Bronchial epithelial cell (primary cell): ENCODE results near the gene NUDT4. TPM values are rescaled to one million over a fixed set of nuclear protein-coding genes. Genes with fewer than 3 reads are reported as not detected.

Source experiments
- DNase-seq: peaks from one replicate; pipeline ENCODE4 v3.0.0-alpha.2; 2010; ENCODE audit warnings: low read depth
- FAIRE-seq: peaks from 2 replicates; lab custom pipeline; 2011; peaks lifted over from hg19 to GRCh38; lab: Jason Lieb, UNC
- H3K27me3 ChIP-seq: 2 replicates; pipeline ENCODE4 v1.5.1; 2011; ENCODE audit warnings: low read length; ENCODE audit not compliant: control insufficient read depth, insufficient read depth
- H3K36me3 ChIP-seq: 2 replicates; pipeline ENCODE4 v1.5.1; 2011; ENCODE audit warnings: low read length; ENCODE audit not compliant: control insufficient read depth, insufficient read depth
- H3K4me3 ChIP-seq: 2 replicates; pipeline ENCODE4 v1.5.1; 2011; ENCODE audit warnings: mild to moderate bottlenecking, low read depth, low read length, control low read depth
- CTCF ChIP-seq: IDR thresholded peaks from 2 replicates; pipeline ENCODE4 v1.5.1; 2011; ENCODE audit warnings: mild to moderate bottlenecking, moderate library complexity, low read length, control low read depth, inconsistent platforms; ENCODE audit not compliant: insufficient read depth, severe bottlenecking
- total RNA-seq: library from RNA; depleted of rRNA; stranded (reverse); fragments of >200 nt; gene quantifications from 2 replicates; pipeline ENCODE4 v1.2.1, GENCODE V29; 2014

The NUDT4 gene
- total RNA-seq, 1 donor from 2014 or later, result 34.2 TPM

- TF ChIP-seq CTCF, result no peak
- no peaks in the 10 kb centered on the region for H3K27me3 ChIP-seq
- DNase-seq (no peak), FAIRE-seq (no peak)
- no peaks in the 10 kb centered on the region for H3K36me3 ChIP-seq
- H3K4me3 ChIP-seq, result no peak overlapping the region
These were observed 26.0 kb upstream of the NUDT4 start for GRCh38 chr12:93351726-93352125.

GRCh38 chr12:93352321-93352720 lies 25.4 kb upstream of the NUDT4 start:
- Histone ChIP-seq H3K27me3 (no peaks in the 10 kb centered on the region), H3K4me3 (no peak overlapping the region), H3K36me3 (no peaks in the 10 kb centered on the region)
- no peak for DNase-seq
- no peak for FAIRE-seq
- TF ChIP-seq CTCF, result no peak

- FAIRE-seq (no peak), DNase-seq (no peak)
- Histone ChIP-seq H3K27me3 (no peaks in the 10 kb centered on the region), H3K36me3 (no peaks in the 10 kb centered on the region), H3K4me3 (no peak overlapping the region)
- TF ChIP-seq CTCF, result no peak
These were observed 21.5 kb upstream of the NUDT4 start for GRCh38 chr12:93356214-93356613.

GRCh38 chr12:93358058-93358457 lies 19.7 kb upstream of the NUDT4 start:
- no peaks in the 10 kb centered on the region for H3K36me3 ChIP-seq
- FAIRE-seq (no peak), DNase-seq (no peak)
- TF ChIP-seq CTCF, result no peak
- H3K27me3 ChIP-seq, result no peaks in the 10 kb centered on the region
- H3K4me3 ChIP-seq, result no peak overlapping the region

GRCh38 chr12:93358821-93359220 lies 18.9 kb upstream of the NUDT4 start:
- TF ChIP-seq CTCF, result no peak
- FAIRE-seq (no peak), DNase-seq (no peak)
- Histone ChIP-seq H3K36me3 (no peaks in the 10 kb centered on the region), H3K4me3 (no peak overlapping the region), H3K27me3 (no peaks in the 10 kb centered on the region)

GRCh38 chr12:93360688-93361087 lies 17.0 kb upstream of the NUDT4 start:
- FAIRE-seq (no peak), DNase-seq (no peak)
- H3K36me3 ChIP-seq, result no peaks in the 10 kb centered on the region
- H3K4me3 ChIP-seq, result no peak overlapping the region
- no peaks in the 10 kb centered on the region for H3K27me3 ChIP-seq
- TF ChIP-seq CTCF, result no peak
